ENCODE measurements around the gene C6orf132. TPM values are rescaled to one million over a fixed set of nuclear protein-coding genes. Genes with fewer than 3 reads are reported as not detected.
A peak's percentile ranks its signal among the peaks of the same experiment; 100 is the strongest.
"Not testable (repeated sequence)": the region's sequence is repeated elsewhere in the genome, so short reads cannot be mapped to it uniquely, and the experiment has no call there.

Gene C6orf132
- total RNA-seq, 3 donors from 2014 or later: 22.2 to 67.6 (median 57.6) TPM

DNA sequence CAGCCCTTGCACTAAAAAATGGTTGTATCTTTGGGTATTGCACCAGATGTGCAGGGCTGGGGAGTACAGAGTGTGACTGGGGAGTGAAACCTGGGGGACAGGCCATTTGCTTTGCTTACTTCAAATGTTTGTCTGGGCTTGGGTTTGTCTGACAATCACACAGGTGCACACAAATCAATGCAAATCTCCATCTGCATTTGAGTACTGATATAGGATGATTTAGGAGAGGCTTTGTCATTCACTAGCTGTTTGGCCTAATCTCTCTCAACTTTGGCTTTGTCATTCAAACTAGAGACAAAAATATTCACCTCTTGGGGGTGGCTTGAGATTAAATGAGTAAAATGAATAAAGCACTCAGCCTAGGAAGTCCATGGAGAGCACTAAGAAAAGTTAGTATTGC is 34.6 kb upstream of the C6orf132 start:
- TF ChIP-seq, protein P1, sequence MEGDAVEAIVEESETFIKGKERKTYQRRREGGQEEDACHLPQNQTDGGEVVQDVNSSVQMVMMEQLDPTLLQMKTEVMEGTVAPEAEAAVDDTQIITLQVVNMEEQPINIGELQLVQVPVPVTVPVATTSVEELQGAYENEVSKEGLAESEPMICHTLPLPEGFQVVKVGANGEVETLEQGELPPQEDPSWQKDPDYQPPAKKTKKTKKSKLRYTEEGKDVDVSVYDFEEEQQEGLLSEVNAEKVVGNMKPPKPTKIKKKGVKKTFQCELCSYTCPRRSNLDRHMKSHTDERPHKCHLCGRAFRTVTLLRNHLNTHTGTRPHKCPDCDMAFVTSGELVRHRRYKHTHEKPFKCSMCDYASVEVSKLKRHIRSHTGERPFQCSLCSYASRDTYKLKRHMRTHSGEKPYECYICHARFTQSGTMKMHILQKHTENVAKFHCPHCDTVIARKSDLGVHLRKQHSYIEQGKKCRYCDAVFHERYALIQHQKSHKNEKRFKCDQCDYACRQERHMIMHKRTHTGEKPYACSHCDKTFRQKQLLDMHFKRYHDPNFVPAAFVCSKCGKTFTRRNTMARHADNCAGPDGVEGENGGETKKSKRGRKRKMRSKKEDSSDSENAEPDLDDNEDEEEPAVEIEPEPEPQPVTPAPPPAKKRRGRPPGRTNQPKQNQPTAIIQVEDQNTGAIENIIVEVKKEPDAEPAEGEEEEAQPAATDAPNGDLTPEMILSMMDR (IDR thresholded peaks at IDR 0.05): no peak
- intact Hi-C loops (cut with DNase I, micrococcal nuclease): no loop called here

GRCh38 chr6:42175860-42176259 is 33.4 kb upstream of the C6orf132 start:
- Histone ChIP-seq H3K4me1 (ENCODE audit: low read depth) (peaks cover 3% of the 10 kb centered on the region), H3K36me3 (ENCODE audit: low read depth) (no peaks in the 10 kb centered on the region), H3K4me3 (no peak overlapping the region), H3K9me3 (no peaks in the 10 kb centered on the region)
- no peak for ATAC-seq
- TF ChIP-seq, protein P1 (IDR thresholded peaks at IDR 0.05): no peak
- intact Hi-C loops (cut with DNase I, micrococcal nuclease): no loop called here
- DNase-seq: no peak

More for the DNA sequence above, 34.6 kb upstream of the C6orf132 start:
- no peak for ATAC-seq
- no peaks in the 10 kb centered on the region for H3K36me3 ChIP-seq (ENCODE audit: low read depth)
- H3K9me3 ChIP-seq: no peaks in the 10 kb centered on the region
- peaks cover 3% of the 10 kb centered on the region for H3K4me1 ChIP-seq (ENCODE audit: low read depth)
- no peak overlapping the region for H3K4me3 ChIP-seq
- no peak for DNase-seq

GRCh38 chr6:42173101-42173500 is 30.7 kb upstream of the C6orf132 start, which contains the start of gene GUCA1A:
TSS of gene GUCA1A (plus strand) at chr6:42173364. CDS start at chr6:42173614, 250 bp downstream.
- DNase-seq: no peak
- ATAC-seq: no peak
- Histone ChIP-seq H3K9me3 (no peaks in the 10 kb centered on the region), H3K4me3 (no peak within 1 kb of the TSS), H3K36me3 (ENCODE audit: low read depth) (no peaks in the 10 kb centered on the region), H3K4me1 (ENCODE audit: low read depth) (peaks cover 3% of the 10 kb centered on the region)
- intact Hi-C loops (cut with DNase I, micrococcal nuclease): no loop called here
- TF ChIP-seq, protein P1 (IDR thresholded peaks at IDR 0.05): no peak

DNA sequence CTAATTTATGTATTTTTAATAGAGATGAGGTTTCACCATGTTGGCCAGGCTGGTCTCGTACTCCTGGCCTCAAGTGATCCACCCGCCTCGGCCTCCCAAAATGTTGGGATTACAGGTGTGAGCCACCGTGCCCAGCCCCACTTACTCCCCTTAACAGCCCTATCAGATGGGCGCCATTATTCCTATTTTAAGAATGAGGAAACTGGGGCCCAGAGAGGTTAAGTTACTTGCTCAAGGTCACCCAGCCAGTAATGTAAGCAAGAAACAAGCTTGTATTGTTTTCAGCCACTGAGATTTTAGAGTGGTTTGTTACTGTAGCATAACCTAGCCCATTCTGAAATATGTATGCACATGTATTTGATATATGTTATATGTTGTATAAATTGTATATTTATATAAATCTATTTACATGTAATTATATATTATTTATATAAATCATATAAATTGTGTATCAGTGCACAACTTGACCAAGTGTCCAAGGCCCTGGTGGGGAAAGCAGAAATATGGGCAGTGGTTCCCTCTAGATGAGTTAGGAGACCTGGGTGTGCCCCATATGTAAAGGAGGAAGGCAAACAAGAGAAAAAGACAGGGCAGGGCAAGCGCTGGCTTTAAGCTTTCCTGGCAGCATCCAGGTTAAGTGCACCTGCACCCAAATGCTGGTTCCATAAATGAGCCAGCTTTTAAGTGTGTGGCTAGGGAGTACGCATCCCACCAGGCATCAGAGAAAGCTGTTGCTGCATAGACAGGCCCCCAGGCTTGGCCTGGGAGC is 29.6 kb upstream of the C6orf132 start:
- intact Hi-C loops (cut with DNase I, micrococcal nuclease): no loop called here
- Histone ChIP-seq H3K36me3 (ENCODE audit: low read depth) (no peaks in the 10 kb centered on the region), H3K4me1 (ENCODE audit: low read depth) (peaks cover 3% of the 10 kb centered on the region), H3K9me3 (no peaks in the 10 kb centered on the region), H3K4me3 (no peak overlapping the region)
- TF ChIP-seq, protein P1 (IDR thresholded peaks at IDR 0.05): no peak
- peak; percentile 77 for ATAC-seq
- no peak for DNase-seq

GRCh38 chr6:42169780-42170179 is 27.4 kb upstream of the C6orf132 start:
- not testable (repeated sequence) for H3K4me1 ChIP-seq (ENCODE audit: low read depth); H3K9me3 ChIP-seq; ATAC-seq; H3K4me3 ChIP-seq; DNase-seq; H3K36me3 ChIP-seq (ENCODE audit: low read depth)
- intact Hi-C loops (cut with DNase I, micrococcal nuclease): loop anchor here in 1 of 2 donors (5.0 kb wide), 1 partner anchor 92 kb away; no protein-coding TSS in a partner anchor

- no peak for DNase-seq
Observed at GRCh38 chr6:42168650-42169049, 26.2 kb upstream of the C6orf132 start.

More at GRCh38 chr6:42168650-42169049, 26.2 kb upstream of the C6orf132 start:
- no peak for ATAC-seq
- Histone ChIP-seq H3K9me3 (no peaks in the 10 kb centered on the region), H3K4me1 (ENCODE audit: low read depth) (peaks cover 3% of the 10 kb centered on the region), H3K4me3 (no peak overlapping the region), H3K36me3 (ENCODE audit: low read depth) (no peaks in the 10 kb centered on the region)
- TF ChIP-seq, protein P1 (IDR thresholded peaks at IDR 0.05): no peak
- intact Hi-C loops (cut with DNase I, micrococcal nuclease): loop anchor here in 1 of 2 donors (5.0 kb wide), 1 partner anchor 91 kb away; no protein-coding TSS in a partner anchor

Measured in mucosa of descending colon (tissue), 3 donors.